NCI-H187 treated with DMSO at 0.1 percent for 48 hours (cell line): ENCODE measurements around the gene PHF11.

Experiments
- DNase-seq: peaks from one replicate; lab custom pipeline; 2025; lab: John Stamatoyannopoulos, UW

The PHF11 gene

DNA sequence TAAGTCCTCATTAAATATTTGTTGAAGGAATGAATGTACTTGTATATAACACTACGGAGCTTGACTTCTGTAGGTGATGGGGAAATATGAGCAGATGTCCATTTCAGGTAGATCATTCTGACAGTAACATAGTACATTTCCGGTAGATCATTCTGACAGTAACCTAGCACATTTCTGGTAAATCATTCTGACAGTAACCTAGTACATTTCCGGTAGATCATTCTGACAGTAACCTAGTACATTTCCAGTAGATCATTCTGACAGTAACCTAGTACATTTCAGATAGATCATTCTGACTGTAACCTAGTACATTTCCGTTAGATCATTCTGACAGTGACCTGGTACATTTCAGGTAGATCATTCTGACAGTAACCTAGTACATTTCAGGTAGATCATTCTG lies 2.5 kb downstream of the PHF11 start:
- DNase-seq, result no peak

DNA sequence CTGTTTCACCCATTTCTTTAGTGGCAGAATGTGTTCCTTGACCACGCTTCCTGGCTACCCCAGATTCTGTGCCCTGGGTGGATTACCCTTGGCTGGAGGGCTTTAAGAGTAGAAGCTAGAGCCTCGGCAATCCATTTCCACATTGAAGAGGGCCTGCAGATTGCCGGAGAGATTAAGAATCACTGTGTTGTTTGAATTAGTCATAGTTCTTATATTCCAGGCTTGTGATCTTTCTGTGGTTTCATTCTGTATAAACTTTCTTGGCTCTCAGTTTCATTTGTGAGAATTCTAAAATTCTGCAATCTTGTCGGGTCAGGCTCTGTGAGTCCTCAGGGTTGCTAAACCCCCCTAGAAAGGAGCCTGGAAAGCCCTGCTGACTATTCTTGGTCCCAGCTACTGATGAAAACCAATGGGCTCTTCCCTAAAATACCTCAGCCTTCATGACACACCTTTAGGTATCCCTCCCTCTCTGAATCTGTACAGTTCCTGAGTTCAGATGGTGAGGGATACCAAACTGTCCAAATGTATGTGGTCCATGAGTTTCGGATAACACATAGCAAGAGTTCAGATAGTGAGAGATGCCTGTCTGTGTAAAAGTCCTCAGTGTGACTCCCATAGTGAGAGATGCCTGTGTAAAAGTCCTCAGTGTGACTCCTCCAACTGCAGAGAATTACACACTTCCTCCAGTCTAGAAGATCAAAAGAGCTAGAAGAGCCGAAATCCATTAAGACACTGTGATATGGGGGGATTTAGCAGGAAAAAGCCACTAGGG lies 4.3 kb downstream of the PHF11 start:
- DNase-seq, result no peak

DNA sequence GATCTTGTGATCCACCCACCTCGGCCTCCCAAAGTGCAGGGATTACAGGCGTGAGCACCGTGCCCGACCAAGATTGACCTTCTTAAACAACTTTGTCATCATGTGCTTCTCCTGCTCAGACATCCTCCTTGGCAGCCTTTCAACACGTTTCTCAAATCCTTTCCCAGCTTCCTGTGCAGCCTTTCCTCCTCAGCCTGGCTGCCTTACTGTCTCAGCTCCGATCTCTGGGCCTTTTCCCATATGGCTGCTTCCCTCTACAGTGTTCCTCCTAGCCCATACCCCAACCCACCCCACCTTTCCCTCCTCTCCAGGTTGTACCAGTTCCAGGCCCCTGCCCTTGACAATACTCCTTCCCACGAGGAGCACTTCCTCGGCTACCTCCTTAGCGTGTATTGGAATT lies 7.2 kb downstream of the PHF11 start:
- DNase-seq, result no peak

DNA sequence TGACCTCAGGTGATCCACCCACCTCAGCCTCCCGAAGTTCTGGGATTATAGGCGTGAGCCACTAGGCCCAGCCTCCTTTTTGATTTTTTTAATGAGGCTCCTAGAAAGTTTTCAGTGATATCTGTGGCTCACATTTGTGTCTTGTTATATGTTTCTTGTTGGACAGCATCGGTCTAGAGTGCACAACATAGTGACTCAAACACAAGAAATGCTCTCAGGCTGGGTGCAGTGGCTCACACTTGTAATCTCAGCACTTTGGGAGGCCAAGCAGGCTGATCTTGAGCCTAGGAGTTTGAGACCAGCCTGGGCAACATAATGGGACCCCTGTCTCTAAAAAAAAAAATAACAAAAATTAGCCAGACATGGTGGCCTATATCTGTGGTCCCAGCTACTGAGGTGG lies 8.2 kb downstream of the PHF11 start:
- DNase-seq, result no peak

DNA sequence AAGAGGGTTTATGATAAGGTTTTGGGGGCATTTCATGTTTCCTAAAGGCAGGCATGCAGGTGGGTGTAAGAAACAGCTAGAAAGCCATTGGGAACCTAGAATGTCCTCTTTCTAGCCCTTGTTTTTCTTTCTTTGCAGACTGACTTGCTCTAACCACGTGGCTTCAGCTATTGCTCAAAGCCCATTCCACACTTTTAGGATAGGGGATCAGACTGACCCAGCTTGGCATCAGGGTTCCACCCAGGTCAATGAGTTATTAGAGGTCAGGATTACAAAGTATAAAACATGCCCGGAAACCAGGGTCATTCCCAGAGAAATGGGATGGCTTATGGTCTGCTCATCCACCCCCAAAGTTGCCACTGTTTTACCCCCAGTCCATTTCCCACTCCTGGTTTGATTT lies 16.8 kb downstream of the PHF11 start:
- no peak for DNase-seq

DNA sequence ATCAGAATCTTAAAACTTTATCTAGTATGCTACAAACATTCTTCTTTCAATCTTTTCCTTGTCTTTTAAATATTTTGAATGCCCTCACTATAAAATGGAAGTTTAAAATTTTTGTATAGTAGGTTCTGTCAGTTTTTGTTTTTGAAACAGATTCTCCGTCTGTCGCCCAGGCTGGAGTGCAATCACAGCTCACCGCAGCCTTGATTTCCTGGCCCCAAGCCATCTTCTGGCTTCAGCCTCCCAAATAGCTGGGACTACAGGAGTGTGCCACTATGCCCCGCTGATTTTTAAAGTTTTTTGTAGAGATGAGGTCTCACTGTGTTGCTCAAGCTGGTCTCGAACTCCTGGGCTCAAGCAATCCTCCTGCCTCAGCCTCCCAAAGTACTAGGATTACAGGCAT lies 20.7 kb downstream of the PHF11 start:
- DNase-seq, result no peak

DNA sequence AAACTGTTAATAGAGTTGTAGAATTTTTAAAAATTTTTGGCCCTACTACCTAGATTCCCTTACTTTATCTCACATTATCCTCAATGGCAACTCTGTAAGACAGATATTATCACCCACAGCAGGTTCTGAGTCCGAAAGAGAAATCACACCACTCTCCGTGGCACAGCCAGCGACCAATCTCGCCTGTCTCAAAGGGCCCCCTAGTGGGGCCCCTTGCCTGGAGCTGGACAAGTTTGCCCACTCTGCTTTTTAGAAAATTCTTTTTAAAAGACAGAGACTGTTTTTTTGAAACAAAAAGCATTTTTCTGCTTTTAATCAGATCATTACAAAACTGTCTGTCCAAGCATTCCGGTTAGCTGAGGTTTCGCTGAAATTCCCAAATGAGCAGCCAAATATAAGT lies 21.7 kb downstream of the PHF11 start:
- no peak for DNase-seq

DNA sequence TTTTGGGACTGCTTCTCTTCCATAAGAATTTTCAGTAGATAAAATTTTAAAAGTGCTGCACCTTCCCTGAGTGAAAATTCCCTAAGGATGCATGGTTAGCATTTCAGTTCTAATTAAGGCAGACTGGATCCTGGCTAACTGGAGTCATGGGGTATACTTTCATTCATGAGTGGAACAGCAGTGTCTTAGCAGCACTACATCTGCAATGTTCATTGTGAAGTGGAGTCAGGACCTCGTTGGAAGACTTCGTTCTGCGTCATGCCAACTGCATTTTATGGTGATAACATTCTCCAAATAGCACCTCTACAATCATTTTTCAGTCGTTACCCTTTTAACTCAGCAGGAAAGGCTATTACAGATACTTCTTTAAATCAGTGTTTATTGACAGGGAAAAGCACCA lies 25.5 kb downstream of the PHF11 start:
- peak; percentile 8 for DNase-seq

DNA sequence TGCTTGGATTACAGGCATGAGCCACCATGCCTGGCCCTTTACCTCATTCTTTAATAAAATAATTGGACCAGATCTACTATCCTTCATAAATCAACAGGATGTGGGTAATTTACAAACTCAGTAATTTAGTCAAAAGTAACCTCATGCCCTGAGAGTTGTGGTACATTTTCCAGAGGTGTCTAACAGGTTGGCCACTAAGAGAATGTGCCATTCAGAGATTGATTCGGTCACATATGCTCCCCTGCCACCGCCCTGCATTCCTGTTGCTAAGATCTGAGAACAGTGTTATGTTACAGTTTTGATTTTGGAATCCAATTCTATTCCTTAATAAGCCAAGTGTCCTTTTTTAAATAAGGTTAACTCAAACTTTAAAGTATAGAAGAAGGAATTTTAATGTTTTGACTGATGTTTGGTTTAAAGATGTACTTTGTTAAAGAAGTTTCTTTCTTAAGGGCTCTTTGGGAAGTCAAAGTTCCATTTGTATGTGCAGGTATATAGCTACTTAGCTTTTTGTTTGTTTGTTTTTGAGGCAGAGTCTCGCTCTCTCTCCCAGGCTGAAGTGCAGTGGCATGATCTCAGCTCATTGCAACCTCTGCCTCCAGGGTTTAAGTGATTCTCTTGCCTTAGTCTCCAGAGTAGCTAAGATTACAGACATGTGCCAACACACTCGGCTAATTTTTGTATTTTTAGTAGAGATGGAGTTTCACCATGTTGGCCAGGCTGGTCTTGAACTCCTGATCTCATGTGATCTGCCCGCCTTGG lies 29.2 kb downstream of the PHF11 start:
- DNase-seq, result no peak

DNA sequence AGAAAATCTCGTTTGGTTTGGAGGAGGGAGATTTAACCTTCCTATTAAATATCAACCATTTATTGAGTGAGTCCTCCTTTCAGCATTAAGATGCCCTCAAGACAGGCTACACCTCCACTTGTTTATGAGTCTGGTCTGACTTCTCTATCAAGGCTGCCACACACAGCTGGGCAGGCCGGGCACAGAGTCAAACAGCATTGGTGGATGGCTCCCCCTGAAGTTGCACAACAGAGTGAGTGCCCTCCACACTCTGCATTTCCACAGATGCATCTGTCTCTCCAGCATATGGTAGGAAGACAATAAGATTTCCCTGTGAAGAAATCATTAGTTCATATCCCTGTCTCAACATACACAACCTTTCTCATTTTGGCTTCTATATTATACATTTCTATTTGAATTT lies 31.4 kb downstream of the PHF11 start:
- no peak for DNase-seq

DNA sequence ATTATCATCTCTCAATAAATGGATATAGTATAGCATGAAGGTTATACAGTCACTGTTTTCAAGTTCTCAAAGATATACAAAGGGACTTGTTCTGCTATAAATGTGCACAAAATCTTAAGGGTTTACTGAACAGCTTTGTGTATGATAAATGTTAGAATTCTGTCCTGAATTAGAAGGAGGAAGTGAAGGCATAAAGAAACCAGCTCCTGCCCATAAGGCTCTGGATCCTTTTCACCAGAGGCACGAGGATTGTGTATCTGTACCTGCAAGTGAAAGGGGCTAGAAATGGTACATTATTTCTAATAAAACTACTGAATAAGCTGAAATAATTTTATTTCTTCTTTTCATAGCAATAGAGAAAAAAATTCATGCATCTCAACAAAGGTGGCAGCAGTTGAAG lies 32.4 kb downstream of the PHF11 start:
- DNase-seq, result no peak

DNA sequence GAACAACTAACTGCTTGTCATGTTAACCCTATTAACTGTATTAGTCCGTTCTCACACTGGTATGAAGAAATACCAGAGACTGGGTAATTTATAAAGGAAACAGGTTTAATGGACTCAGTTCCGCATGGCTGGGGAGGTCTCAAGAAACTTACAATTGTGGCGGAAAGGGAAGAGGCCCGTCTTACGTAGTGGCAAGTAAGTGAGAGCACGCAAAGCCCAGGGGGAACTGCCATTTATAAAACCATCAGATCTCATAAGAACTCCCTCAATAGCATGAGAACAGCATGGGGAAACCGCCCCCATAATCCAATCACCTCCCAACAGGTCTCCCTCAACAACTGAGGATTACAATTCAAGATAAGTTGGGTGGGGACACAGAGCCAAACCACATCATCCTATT lies 34.7 kb downstream of the PHF11 start:
- no peak for DNase-seq

DNA sequence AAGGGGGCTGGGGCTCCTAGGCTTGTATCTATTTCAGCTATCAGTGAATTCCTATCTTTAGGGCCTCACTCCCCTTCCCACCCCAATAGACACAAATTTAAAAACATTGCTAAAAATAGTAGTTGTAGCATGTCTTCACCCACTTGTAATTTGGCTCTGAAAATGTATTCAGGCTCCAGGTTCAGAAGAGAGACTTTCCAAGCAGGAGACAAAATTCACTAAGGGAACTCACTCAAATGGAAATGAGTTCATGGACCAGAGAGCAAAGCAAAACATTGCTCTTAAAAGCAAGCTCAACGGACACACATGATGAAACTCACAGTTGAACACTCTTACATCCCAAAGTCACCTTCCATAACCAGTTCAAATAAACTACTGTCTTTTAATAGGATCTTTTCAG lies 36.8 kb downstream of the PHF11 start:
- DNase-seq, result no peak

DNA sequence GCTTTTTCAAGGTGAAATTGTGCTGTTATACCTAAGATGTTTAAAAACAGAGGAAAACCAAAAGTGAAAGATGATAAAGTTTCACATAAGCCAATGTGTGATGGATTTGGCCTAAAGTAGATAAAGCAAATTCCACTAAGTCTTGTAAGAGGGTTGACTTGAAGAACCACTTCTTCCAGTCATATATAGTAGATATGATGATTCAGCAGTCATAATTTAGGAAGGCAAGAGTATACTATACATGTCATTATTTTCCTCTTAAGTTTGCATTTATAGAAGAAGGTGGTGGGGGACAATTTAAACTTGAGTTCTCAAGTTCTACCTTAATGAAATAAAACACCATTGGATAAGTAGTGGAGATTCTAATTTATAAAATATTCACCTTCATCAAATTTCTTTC lies 37.3 kb downstream of the PHF11 start:
- DNase-seq, result no peak

DNA sequence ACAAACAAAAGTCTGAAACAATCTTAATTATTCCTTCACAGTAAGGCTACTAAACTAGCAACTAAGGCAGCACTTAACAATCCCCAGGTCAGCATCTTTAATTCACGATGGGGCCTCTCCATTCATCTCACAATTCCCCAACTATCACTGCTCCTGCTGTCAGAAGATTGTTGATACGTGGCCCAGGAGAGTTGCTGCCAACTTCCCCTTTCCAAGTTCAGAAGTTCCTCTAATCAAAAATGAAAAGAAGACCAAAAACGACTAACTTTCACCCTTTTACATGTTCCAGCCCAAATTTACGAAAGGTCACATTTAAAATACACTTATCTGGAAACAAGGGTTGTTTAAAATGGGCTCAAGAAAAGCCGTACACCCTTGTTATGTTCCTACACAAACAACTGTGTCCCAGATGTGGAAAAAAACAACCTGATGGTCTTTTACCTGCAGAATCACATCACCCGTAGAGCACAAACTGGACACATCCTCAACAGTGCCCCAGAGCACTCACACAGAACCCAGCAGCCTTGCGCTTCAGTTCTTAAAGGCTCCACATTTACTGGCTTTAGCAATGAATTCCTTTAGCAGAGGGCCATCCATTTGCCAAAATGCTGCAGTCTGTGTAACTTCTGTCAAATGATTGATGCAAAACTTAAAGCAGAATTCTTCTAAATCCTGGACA lies 38.0 kb downstream of the PHF11 start:
- no peak for DNase-seq

DNA sequence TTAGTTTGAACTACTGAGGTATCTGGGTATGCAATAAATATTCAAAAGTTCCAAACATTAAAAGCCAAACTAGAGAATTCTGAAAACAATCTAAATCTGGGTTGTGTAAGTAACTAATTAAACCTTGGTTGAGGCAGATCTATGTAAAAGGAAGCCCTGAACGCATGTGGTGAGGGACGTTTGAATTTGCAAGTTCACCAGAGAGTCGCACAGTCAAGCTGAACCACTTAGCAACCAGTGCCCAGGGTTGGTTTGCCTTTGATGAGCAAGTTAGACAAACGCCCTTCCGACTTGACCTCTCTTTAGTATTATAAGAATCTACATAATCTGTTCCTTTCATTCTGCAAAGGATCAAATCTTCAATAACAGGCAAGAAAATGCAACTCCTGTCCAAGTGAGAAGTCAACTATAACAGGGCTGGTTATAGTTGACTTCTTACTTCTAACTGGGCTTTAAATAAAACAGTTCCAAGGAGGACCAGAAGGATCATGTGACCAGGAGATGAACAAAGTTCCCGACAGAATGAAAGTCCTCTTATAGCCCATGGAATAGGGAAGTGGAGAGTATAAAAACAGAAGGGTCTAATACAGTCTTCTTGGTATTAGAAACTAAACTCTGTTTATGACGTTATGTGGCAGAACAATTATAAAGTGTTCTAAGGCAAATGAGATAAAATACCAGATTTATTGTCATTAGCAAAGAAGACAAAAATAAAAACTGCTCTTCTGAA lies 40.6 kb downstream of the PHF11 start:
- DNase-seq, result no peak

DNA sequence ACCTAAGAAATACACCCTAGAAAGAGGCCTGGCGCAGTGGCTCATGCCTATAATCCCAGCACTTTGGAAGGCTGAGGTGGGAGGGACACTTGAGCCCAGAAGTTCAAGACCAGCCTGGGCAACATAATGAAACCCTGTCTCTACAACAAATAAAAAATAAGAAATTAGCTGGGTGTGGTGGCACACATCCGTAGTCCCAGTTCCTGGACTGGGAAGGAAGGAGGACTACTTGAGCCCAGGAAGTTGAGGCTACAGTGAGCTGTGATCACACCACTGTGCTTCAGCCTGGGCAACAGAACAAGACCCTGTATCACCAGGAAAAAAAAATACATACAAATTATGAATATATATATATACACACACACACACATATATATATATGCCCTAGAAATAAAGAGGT lies 42.7 kb downstream of the PHF11 start:
- no peak for DNase-seq

DNA sequence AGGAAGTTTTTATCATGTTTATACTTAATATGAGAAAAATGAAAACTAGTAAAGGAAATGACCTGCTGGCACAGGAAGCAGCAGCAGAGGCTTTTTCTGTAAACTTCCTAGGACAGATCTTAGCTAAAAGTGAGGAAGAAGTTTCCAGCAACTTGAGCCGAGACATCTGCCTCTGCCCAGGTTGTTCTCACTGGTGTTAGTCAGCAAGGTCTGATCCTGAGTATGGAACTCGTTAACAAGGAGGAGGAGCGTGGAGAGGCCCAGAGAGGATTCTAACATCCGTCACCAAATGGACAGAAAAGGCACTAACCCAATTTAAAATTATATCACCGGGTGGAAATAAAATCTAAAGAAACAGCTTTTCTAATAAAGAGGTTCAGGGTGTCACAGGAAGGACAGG lies 43.6 kb downstream of the PHF11 start:
- no peak for DNase-seq

DNA sequence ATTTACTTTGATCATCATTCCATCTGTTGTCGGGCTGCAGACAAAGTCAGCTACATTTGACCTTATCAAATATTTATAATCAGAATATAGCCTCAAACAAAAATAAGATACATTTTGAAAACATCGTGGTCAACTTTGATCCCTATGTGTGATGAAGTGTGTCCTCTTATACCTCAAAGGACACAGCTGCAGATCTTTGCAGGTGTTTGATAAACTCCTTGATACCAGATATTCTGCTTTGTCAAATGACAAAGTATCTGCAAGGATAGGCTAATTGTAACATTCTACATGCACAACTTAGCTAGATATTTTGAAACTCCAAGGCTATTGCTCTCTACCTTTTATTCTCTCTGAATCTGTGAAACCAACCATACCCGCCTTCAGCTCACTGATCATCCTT lies 44.0 kb downstream of the PHF11 start:
- no peak for DNase-seq

DNA sequence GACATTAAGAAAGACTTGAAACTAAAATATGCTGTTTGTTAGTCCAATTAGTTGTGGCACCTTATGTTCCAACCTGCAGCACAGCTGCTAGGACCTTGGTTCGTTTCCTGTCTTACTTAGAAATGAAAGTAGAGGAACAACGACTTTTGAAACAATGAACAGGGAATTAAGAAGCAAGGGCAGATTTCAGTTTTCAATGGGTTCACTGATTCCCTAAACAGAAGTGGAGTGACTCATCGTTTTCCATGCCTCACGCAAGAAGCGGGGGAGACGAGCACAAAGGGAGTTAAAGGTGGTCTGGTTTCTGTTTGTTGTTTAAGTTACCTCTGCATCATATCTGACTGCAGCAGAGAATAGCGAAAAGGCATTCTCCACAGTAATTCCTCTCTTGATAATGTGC lies 44.8 kb downstream of the PHF11 start:
- DNase-seq, result no peak

DNA sequence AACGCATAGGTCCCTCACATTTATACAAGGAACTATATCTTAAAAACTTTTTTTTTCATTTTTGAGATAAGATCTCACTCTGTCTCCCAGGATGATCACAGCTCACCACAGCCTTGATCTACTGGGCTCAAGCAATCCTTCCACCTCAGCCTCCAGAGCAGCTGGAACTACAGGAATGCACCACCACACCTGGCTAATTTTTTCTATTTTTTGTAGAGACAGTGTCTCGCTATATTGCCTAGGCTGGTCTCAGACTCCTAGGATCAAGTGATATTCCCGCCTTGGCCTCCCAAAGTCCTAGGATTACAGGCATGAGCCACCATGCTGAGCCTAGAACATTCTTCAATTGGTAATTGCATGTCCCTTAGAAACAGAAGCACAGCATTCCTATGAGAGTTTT lies 47.9 kb downstream of the PHF11 start:
- no peak for DNase-seq

DNA sequence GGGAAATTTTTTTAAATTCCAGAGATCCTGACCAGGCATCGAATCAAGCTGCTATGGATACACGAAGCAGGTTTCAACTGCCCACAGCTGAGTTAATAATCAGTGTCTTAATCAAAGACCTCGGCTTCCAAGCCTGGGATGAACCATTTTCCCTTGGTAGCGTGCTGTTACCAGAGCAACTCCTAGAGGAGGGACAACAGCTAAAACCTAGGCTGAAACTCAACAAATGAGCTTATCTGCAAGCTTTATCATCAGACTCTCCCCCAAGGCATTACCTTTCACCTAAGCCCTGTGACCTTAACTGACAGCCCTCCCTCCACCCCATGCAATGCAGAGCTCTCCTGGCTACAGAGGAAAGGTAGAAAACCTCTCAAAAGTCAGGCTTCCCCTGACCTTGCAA lies 49.9 kb downstream of the PHF11 start:
- no peak for DNase-seq

DNA sequence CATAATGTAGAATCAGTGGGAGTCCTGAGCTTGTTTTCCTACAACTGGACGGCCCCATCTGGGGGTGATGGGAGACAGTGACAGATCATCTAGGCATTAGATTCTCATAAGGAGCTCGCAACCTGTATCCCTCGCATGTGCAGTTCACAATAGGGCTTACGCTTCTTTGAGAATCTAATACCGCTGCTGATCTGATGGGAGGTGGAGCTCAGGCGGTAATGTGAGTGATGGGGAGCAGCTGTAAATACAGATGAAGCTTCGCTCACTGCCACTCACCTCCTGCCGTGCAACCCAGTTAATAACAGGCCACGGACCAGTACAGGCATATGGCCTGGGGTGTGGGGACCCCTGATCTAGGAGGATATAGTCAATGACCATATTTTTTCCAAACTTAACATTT lies 50.8 kb downstream of the PHF11 start:
- DNase-seq, result no peak
